HG02840 (cell line): ENCODE results near the gene OLFM2.
"Not testable (repeated sequence)": the region's sequence is repeated elsewhere in the genome, so short reads cannot be mapped to it uniquely, and the experiment has no call there.

ENCODE experiments used
- ATAC-seq: cut with Tn5 transposase; IDR thresholded peaks from one replicate; pipeline ENCODE4 v1.9.1; 2021; ENCODE audit warnings: mild to moderate bottlenecking, moderate library complexity, moderate number of reproducible peaks; ENCODE audit not compliant: unreplicated experiment, low FRiP score

OLFM2 gene

DNA sequence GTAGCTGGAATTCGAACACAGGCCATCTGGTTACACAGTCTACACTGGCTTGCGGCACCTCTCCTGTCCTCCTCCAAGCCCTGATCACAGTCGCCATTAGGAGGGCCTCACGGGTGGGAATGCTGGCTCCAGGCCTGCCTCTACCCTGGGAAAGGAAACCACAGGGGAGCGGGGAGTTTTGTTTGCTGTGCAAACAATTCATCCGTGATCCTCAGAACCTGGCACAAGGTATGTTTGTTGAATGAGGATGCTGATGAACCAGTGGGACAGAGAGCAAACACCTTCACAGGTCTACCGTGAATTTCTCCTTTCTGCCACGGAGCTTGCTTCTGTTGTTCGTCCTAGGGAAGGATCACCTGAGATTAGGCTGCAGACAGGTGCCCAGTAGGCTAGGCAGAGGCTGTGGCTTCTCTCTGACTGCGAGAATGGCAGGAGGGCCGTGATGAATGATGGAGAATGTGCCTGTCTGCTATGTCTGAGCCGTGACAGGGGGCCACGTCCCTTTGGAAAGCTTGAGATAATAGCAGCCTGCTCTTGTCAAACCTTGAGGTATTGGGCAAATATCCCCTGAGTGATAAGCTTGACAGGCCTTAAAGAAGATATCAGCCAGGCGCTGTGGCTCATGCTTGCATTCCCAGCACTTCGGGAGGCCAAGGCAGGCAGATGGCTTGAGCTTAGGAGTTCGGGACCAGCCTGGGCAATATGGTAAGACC, 64.5 kb downstream of the OLFM2 start:
- no peak for ATAC-seq

DNA sequence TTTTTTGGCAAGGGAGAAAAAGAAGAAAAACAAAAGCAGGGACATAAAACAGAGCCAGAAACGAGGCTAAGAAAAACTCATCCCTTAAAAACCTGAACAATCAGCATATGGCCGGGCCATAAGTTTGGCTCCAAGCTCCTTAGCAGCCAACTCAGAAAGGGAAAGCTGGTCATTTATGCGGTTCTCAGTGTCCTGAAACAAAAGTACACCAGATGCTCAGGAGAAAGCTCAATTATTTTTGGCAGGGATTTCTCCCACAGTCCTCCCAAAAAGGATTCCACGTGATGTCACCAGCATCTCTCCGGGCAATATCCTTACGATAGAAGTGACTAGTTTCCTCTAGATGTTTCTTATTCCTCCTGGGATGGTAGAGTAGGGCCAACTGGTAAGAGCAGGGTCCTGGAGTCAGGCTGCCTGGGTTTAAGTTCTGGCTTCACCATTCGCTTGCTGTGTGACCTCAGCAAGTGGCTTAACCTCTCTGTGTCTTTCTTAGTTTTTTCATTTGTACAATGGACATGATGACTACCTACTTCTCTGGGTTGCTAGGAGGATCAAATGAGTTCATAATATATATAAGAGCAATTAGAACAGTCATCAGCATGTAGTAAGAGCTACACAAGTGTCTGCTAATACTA, 67.2 kb downstream of the OLFM2 start:
- ATAC-seq = no peak

DNA sequence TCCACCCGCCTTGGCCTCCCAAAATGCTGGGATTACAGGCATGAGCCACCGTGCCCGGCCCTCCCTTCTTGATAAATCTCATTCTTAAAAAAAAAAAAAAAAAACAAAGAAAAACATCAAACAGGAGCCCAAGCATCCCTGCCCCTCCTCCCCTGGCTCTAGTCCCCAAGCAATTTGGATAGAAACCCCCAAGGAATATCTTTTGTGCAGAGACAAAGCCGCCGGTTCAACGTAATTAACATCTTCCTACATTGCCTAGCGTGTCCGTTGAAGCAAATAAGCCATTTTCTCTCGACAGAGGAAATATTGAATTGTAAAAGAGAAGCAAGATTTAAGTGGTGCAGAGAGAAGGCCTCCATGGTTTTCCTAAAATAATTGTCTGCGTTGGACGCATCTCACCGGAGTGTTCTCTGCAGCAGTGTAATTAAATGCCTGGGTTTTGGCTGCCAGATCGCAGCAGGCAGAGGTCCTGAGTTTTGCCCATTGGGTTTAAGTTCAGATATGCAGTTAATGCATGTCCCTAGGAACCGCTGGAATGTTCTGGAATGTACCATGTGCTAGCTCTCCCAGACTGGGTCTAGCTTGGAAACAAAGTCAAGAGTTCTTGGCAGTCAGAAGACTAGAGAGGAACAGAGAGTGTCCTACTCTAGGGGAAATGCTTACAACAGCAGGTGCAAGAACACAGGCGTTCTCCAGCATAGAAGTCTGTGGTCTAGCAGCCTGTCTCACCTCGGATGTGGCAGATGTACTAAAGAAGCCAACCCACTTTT, 70.4 kb downstream of the OLFM2 start:
- ATAC-seq = no peak

DNA sequence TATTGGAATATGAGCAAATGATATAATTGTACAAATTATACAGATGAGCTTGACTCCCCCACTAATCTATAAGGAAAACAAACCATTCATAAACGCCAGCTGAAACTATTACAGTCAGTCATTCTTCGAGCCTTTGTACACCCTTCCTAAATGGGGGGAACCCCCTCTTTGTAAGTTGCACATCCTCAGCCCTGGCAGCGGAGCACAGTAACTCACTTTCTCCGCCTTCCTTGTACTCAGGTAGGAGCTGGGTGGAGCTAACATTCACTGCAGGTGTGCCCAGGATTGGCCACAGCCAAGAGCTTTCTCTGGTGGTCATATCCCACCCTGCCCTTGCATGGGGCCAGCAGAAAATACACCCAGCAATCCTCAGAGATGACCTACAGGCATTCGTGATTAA, 72.6 kb downstream of the OLFM2 start:
- no peak for ATAC-seq

DNA sequence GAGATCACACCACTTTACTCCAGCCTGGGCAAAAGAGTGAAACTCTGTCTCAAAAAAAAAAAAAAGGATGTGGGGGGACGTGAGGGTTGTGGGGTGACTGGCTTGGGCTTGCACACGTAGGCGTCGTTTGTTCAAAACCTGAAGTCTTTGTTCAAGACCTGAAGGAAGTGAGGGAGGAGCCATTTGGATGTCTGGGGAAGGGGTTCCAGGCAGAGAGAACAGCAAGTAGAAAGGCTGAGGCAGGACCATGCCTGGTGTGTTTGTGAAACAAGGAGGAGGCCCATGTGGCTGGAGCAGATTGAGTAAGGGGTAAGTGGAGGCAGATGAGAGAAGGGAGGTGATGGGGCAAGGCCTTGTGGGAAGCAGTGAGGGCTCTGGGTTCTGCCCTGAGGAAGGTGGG, 73.4 kb downstream of the OLFM2 start:
- no peak for ATAC-seq

DNA sequence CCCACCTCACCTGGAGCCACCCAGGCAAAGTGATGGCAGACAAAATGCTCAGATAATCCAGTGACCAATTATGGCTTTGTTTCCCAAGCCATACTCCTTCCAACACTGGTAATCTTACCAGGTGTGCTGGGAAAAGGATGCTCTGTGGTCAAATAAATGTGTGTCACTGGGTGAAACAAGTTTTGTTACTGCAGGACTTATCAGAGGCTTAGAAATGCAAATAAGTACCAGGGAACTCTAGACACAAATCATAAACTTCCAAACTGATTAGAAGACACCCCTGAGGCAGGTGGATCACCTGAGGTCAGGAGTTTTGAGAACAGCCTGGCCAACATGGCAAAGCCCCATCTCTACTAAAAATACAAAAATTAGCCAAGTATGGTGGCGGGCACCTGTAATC, 74.8 kb downstream of the OLFM2 start:
- no peak for ATAC-seq

DNA sequence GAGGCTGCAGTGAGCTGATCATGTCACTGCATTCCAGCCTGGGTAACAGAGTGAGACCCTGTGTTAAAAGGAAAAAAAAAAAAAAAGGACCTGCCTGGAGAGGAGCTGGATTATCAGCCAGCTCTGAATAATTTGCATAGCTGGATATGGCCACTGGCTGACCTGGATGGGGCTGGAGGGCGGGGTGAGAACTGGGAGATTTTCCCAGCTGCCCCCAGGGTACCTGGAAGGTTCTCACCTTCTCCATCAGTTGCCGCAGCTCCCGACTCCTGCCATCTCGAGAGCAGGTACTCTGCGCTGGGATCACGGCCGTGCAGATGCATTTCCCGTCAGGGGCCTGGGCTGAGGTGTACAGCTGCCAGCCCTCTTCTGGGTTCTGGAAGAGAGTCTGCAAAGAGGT, 75.9 kb downstream of the OLFM2 start:
- ATAC-seq = no peak

DNA sequence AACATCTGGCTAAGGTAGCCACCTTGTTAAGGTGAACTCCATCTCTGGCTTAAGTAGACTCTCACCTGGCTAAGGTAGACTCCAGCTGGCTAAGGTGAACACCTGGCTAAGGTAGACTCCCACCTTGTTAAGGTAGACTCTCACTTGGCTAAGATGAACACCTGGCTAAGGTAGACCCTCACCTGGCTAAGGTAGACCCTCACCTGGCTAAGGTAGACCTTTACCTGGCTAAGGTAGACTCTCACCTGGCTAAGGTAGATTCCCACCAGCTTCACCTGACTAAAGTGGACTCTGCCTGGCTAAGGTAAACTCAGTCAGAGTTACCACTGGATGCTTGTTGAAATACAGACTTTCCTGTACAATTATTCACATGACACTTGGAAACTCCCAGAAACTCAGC, 77.5 kb downstream of the OLFM2 start:
- ATAC-seq = no peak

DNA sequence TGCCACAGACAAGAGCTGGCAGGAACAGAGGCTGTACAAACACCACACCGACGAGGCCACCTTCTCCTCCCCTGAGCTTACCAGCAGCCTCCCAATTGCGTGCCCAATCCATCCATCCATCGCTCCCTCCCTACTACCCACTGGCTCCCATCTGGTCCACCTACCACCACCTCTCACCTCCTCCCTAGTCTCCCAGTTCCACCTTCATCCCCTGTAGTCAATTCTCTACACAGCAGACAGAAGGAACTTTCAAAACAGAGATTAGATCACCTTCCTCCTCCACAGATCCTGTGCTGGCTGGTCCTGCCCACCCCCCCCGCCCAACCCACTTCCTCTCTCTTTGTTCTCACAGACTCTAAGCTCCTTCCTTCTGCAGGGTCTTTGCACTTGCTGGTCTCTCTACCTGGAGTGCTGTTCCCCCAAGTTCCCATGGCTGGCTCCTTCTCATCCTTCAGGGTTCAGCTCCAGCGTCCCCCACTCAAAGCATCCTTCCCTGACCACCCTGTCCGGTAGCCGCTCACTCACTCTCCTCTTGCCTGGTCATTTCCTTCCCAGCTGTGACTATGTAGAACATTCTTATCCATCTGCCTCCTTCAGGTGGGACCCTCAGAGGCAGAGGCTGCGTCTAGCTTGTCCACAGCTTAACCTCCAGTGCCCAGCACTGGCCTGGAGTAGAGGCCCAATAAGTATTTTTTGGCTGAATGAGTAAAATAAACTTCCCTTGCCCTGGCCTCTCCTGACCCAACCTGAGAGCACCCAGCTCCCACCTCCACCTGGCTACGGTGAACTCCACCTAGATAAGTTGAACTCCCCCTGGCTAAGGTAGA, 78.2 kb downstream of the OLFM2 start:
- no peak for ATAC-seq

DNA sequence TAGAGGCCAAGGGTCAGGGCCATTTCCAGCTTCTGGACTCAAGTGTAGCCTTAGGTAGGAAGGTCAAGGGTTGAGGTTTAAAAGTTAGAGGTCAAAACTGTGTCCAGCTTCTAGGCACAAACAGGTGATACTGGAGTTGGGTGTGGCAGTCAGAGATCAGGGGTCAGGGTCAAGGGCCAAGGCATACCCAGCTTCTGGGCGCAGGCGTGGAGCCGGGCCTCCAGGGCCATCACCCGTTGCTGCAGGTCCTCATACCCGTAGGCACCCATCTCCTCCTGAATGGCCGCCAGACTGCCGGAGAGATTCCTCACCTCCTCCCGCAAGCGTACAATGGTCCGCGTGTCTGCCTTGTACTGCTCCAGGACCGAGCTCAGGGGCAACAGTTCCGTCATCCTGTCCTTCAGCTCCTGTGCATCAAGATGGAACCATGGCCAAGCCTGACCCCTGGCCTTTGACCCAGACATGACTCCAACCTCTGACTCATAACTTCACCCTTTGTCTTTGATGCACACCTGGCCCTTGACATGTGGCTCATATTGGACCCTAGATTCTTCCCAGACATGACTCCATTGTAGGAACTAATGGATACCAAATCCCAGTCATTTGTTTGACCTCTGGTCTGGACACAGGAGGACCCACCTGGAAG, 79.1 kb downstream of the OLFM2 start:
- no peak for ATAC-seq

DNA sequence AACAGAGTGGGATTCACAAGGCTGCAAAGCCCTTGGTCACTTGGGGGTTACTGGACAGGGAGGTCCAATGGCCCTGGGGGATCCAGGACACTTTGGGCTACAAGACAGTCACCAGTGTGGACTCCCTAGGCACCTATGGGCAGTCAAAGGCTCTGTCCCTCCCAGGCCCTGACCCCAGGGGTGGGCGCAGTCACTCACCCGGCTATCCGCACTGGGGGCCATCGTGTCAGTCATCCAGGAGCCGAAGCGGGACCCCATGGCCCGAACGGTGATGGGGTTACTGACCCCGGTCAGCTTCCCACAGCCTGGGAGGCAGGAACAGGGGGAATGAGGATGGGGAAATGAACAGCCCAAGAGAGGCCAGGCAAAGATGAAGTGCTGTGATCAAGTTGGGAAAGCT, 79.7 kb downstream of the OLFM2 start:
- no peak for ATAC-seq

DNA sequence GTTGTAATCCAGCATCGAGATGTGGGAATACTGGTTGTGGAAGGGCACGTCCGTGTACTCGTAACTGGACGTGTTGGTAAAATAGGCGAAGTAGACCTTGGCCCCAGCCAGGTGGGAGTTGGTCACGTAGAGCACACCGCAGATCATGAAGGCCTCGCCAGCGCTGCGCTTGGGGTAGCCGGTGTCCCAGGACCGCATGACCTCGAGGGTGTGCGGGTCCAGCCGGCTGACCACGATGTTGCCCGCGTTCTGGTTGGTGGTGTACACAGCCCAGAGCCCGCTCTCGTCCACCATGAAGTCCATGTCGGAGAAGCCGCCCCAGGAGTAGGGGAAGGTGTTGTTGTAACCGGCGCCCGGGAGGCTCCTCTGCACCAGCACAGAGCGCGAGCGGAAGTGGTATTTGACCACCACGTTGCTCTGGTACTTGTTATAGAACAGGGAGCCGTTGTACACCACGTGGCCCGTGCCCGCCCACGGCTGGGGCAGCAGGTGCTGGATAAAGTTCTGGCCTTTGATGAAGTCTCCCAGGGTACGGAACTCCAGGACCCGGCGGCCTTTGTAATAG, 82.0 kb downstream of the OLFM2 start:
- ATAC-seq = no peak

DNA sequence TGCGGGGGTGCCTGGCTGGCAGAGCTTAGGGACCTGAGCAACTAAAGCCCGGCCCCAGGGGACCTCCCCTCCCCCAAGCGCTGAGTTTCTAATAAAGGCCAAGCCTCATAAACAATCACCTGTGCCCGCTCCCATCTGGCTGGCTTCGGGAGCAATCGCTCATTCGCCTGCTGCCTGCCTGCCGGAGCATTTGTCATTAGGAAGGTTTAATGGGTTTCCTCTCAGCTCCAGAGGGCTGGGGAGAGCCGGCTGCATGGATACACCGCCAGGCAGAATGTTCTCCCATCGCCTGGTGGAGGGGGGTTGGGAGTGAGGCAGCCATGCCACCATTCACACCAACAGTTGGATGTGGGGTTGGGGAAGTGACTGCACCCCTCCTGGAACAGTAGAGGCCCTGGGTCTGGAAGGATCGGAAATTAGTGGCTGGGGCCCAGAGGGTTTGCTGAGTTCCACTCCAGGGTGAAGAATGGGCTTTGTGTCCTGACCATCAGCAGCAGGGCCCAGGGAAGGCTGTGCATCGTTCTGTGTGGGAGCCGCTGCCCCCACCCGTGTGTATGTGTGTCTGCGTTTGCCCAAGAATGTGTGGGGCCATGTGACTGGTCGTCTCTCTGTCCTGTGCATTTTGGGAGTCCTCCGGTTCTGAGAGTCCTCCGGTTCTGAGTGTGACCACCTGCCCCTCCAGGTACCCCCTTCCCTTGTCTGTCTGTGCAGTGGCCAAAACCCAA, 85.9 kb downstream of the OLFM2 start:
- no peak for ATAC-seq

DNA sequence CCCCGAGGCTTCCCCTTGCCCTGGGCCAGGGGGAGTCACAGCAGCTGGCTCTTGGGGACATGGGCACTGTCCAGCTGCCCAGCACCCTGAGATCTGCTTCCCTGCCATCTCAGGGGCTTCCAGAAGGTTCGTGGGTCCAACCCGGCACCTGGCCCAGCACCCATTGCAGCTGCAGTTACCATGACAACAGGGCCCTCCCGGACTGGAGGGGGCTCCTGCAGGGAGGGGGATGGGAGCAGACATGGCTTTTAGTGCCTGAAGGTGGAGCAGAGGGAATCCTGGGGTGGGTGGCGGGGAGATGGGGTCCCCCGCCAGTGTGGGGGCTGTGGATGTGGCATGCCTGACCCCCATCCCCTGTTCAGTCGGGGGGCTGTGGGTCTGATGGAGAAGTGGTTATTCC, 86.5 kb downstream of the OLFM2 start:
- ATAC-seq = no peak

DNA sequence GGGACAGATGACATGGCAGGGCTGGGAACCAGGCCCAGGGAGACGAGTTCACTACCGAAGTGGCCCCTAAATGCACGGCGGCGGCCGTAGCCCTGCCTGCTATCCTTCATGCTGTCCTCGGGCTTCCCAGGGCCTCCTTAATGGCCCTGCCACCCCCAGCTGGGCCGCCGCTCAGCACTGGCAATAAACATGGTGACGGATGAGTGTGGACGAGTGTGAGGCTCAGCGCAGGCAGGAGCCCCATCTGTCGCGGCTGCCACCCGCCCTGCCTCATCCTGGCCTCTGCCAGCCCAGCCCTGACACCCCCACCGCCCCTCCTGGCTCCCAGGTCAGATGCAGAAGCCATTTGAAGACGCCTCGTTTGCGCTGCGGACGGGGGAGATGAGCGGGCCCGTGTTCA, 87.6 kb downstream of the OLFM2 start:
- no peak for ATAC-seq

DNA sequence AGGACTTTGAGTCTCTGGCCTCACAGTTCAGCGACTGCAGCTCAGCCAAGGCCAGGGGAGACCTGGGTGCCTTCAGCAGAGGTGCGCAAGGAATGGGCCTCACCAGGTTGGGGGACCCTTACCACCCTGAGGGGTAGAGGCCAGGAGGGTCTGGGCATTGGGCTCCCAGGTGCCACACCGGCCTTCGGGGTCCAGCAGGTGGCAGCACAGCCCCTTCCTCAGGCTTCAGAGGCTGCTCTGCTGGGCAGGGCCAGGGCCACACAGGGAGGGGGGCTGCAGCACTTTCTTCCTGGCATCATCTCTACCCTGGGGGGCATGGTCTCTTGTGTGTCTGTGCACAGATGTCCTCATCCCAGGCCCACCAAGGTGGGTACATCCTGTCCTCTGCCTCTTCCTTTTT, 88.3 kb downstream of the OLFM2 start:
- no peak for ATAC-seq

DNA sequence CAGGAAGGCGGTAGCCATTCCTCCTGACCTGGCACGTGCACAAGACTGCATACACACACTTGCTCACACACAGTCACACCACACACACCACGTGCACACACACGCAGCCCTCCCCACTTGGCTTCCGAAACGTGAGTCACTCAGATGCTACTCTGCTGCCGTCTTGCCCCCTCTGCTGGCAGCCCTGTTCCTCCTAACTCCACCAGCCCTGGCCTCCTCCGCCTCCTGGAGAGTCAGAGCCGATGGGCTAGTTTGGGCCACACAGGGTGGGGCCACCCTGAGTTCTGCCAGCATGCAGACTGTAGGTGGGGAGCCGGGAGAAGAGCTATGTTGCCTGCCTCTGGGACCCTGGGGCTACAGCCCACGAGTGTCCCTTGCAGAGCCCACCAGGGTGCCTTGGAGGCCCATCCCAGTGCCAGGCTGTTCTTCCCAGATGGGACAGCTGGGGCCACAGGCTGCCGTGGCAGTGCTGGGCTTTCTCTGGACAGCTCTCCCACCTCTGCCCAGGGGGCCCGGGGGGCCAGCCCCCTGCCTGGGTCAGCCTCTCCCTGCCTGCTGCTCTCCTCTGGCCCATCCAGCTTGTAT, 89.1 kb downstream of the OLFM2 start:
- ATAC-seq = no peak

DNA sequence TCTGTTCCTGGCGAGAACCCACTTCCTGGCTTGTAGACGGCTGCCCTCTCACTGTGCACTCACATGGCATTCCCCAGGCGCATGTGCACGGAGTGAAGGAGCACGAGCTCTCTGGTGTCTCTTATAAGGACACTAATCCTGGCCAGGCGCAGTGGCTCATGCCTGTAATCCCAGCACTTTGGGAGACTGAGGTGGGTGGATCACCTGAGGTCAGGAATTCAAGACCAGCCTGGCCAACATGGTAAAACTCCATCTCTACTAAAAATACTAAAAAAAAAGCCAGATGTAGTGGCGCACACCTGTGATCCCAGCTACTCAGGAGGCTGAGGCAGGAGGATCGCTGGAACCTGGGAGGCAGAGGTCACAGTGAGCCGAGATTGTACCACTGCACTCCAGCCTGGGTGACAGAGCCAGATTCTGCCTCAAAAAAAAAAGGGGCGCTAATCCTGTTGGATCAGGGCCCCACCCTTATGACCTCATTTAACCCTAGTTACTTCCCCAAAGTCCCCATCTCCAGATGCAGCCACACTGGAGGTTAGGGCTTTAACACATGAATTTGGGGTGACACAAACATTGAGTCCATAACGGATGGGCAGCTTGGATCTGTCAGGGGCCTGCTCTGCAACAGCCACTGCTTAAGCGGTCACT, 92.6 kb downstream of the OLFM2 start:
- ATAC-seq = not testable (repeated sequence)
